Measurements from ENCODE around the gene FOSL1. TPM values are rescaled to one million over a fixed set of nuclear protein-coding genes. Genes with fewer than 3 reads are reported as not detected.

The FOSL1 gene
- total and polyA plus RNA-seq, 2 donors (not counting 1 experiment from before 2014, with no cell fraction given) = 3.5 to 8.8 TPM

DNA sequence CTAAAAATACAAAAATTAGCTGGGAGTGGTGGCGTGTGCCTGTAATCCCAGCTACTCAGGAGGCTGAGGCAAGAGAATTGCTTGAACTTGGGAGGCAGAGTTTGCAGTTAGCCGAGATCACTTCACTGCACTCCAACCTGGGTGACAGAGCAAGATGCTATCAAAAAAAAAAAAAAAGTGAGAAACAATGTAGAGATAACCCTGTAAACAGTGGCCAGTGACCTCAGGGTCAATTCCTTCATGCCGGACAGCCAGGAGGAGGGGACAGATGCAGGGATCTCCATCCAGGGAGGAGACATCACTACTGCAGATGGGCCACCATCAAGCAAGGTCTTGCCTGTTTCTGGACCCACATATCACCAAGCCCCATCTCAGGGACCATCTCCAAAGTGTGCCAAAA lies 52.4 kb downstream of the FOSL1 start:
- Histone ChIP-seq H3K4me3 (replicated peaks in 1 of 4; ENCODE audit: control extremely low read depth in 1 of 4, insufficient read depth in 1 of 4, low read depth in 3 of 4, low read length in 4 of 4) (no peak overlapping the region), H3K9me3 (ENCODE audit: control insufficient read depth, insufficient read depth, low read depth, low read length) (no peaks in the 10 kb centered on the region), H3K27ac (ENCODE audit: insufficient read depth, low read length) (no peak overlapping the region), H2AFZ (ENCODE audit: low read length) (no peak overlapping the region), H3K4me2 (ENCODE audit: extremely low read depth, insufficient read depth, low read length) (no peak overlapping the region), H3K36me3 (ENCODE audit: control insufficient read depth, insufficient read depth, low read length) (peaks cover 14% of the 10 kb centered on the region), H3K4me1 (ENCODE audit: control insufficient read depth, extremely low read depth, insufficient read depth, low read length) (no peaks in the 10 kb centered on the region), H4K20me1 (ENCODE audit: control insufficient read depth, extremely low read depth, insufficient read depth, low read length) (no peaks in the 10 kb centered on the region), H3K27me3 (ENCODE audit: control insufficient read depth, insufficient read depth, low read length) (no peaks in the 10 kb centered on the region), H3K79me2 (ENCODE audit: control insufficient read depth, insufficient read depth, low read length) (no peaks in the 10 kb centered on the region), H3K9ac (ENCODE audit: insufficient read depth, low read length) (no peak overlapping the region)
- DNase-seq (ENCODE audit: low read depth in 2 of 2) = no peak
- TF ChIP-seq, protein P1, sequence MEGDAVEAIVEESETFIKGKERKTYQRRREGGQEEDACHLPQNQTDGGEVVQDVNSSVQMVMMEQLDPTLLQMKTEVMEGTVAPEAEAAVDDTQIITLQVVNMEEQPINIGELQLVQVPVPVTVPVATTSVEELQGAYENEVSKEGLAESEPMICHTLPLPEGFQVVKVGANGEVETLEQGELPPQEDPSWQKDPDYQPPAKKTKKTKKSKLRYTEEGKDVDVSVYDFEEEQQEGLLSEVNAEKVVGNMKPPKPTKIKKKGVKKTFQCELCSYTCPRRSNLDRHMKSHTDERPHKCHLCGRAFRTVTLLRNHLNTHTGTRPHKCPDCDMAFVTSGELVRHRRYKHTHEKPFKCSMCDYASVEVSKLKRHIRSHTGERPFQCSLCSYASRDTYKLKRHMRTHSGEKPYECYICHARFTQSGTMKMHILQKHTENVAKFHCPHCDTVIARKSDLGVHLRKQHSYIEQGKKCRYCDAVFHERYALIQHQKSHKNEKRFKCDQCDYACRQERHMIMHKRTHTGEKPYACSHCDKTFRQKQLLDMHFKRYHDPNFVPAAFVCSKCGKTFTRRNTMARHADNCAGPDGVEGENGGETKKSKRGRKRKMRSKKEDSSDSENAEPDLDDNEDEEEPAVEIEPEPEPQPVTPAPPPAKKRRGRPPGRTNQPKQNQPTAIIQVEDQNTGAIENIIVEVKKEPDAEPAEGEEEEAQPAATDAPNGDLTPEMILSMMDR (conservative IDR thresholded peaks at IDR 0.05 in 1 of 2, IDR thresholded peaks at IDR 0.05 in 1 of 2; ENCODE audit: low read depth in 1 of 2, low read length in 2 of 2) = no peak
- TF ChIP-seq EZH2 (IDR thresholded peaks at IDR 0.05; ENCODE audit: low read length, missing control alignments) = no peak

DNA sequence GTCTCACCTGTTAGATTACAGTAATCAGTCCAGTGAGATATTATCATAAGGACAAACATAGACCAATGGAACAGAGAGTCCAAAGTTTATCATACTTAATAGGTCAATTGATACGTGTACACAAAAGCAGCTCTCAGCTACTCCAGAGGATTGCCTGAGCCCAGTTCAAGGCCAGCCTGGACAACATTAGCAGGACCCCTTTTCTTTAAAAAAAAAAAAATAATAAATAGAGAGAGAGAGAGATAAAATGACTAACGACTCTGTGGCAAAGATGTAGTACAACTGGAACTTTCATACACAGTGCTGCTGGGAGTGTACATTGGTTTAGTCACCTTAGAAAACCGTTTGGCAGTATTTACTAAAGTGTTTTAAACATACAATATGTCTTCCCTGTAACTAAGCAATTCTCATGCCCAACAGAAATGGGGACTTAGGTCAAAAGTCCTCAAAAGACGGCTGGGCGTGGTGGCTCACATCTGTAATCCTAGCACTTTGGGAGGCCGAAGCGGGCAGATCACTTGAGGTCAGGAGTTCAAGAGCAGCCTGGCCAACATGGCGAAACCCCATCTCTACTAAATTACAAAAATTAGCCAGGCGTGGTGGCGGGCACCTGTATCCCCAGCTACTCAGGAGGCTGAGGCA lies 55.8 kb downstream of the FOSL1 start:
- no peak overlapping the region for H3K9ac ChIP-seq (ENCODE audit: insufficient read depth, low read length)
- no peak overlapping the region for H3K4me3 ChIP-seq (replicated peaks in 1 of 4; ENCODE audit: control extremely low read depth in 1 of 4, insufficient read depth in 1 of 4, low read depth in 3 of 4, low read length in 4 of 4)
- no peak for DNase-seq (ENCODE audit: low read depth in 2 of 2)
- H3K4me2 ChIP-seq (ENCODE audit: extremely low read depth, insufficient read depth, low read length) = no peak overlapping the region
- no peaks in the 10 kb centered on the region for H3K36me3 ChIP-seq (ENCODE audit: control insufficient read depth, insufficient read depth, low read length)
- no peaks in the 10 kb centered on the region for H4K20me1 ChIP-seq (ENCODE audit: control insufficient read depth, extremely low read depth, insufficient read depth, low read length)
- H3K9me3 ChIP-seq (ENCODE audit: control insufficient read depth, insufficient read depth, low read depth, low read length) = no peaks in the 10 kb centered on the region
- H3K79me2 ChIP-seq (ENCODE audit: control insufficient read depth, insufficient read depth, low read length) = no peaks in the 10 kb centered on the region
- TF ChIP-seq EZH2 (IDR thresholded peaks at IDR 0.05; ENCODE audit: low read length, missing control alignments) = no peak
- TF ChIP-seq, protein P1 (conservative IDR thresholded peaks at IDR 0.05 in 1 of 2, IDR thresholded peaks at IDR 0.05 in 1 of 2; ENCODE audit: low read depth in 1 of 2, low read length in 2 of 2) = no peak
- H3K27me3 ChIP-seq (ENCODE audit: control insufficient read depth, insufficient read depth, low read length) = no peaks in the 10 kb centered on the region
- no peak overlapping the region for H2AFZ ChIP-seq (ENCODE audit: low read length)
- H3K4me1 ChIP-seq (ENCODE audit: control insufficient read depth, extremely low read depth, insufficient read depth, low read length) = no peaks in the 10 kb centered on the region
- no peak overlapping the region for H3K27ac ChIP-seq (ENCODE audit: insufficient read depth, low read length)

DNA sequence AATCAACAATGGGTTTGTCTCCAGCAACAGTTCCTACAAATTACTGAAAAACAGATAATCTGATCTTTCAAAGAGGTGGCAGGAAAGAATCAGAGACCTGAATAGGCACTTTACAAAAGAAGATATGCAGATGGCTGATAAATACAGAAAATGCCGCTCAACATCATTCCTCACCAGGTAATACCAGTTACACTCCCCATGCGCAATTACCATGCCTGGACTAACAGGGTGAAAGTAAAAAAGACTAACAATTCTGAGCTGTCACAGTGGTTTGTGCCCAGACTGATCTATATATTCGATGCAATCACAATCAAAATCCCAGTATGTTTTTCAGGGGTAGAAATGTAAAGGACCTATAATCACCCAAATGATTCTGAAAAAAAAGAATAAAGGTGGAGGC lies 56.4 kb downstream of the FOSL1 start:
- no peak for TF ChIP-seq EZH2 (IDR thresholded peaks at IDR 0.05; ENCODE audit: low read length, missing control alignments)
- TF ChIP-seq, protein P1 (conservative IDR thresholded peaks at IDR 0.05 in 1 of 2, IDR thresholded peaks at IDR 0.05 in 1 of 2; ENCODE audit: low read depth in 1 of 2, low read length in 2 of 2) = no peak

More for the DNA sequence above, 56.4 kb downstream of the FOSL1 start:
- no peak overlapping the region for H3K4me2 ChIP-seq (ENCODE audit: extremely low read depth, insufficient read depth, low read length)
- no peaks in the 10 kb centered on the region for H3K27me3 ChIP-seq (ENCODE audit: control insufficient read depth, insufficient read depth, low read length)
- no peaks in the 10 kb centered on the region for H3K9me3 ChIP-seq (ENCODE audit: control insufficient read depth, insufficient read depth, low read depth, low read length)
- no peak overlapping the region for H3K27ac ChIP-seq (ENCODE audit: insufficient read depth, low read length)
- no peak for DNase-seq (ENCODE audit: low read depth in 2 of 2)
- H3K4me3 ChIP-seq (replicated peaks in 1 of 4; ENCODE audit: control extremely low read depth in 1 of 4, insufficient read depth in 1 of 4, low read depth in 3 of 4, low read length in 4 of 4) = no peak overlapping the region
- no peaks in the 10 kb centered on the region for H4K20me1 ChIP-seq (ENCODE audit: control insufficient read depth, extremely low read depth, insufficient read depth, low read length)
- H3K4me1 ChIP-seq (ENCODE audit: control insufficient read depth, extremely low read depth, insufficient read depth, low read length) = no peaks in the 10 kb centered on the region
- H3K9ac ChIP-seq (ENCODE audit: insufficient read depth, low read length) = no peak overlapping the region
- no peaks in the 10 kb centered on the region for H3K36me3 ChIP-seq (ENCODE audit: control insufficient read depth, insufficient read depth, low read length)
- H2AFZ ChIP-seq (ENCODE audit: low read length) = no peak overlapping the region
- H3K79me2 ChIP-seq (ENCODE audit: control insufficient read depth, insufficient read depth, low read length) = no peaks in the 10 kb centered on the region
